SIG-M5 treated with dmso at 0.1 percent for 504 hours (cell line): ENCODE data around the gene CTCF.

Experiments
- DNase-seq: peaks from one replicate; lab custom pipeline; 2025; ENCODE audit not compliant: unreplicated experiment; lab: John Stamatoyannopoulos, UW

The CTCF gene

GRCh38 chr16:67676516-67676915 lies 114.2 kb downstream of the CTCF start:
- peak; percentile 49 for DNase-seq

GRCh38 chr16:67676939-67677338 lies 114.6 kb downstream of the CTCF start:
- no peak for DNase-seq

GRCh38 chr16:67677712-67678111 lies 115.4 kb downstream of the CTCF start:
- no peak for DNase-seq

- DNase-seq, result no peak
These were observed 116.2 kb downstream of the CTCF start for GRCh38 chr16:67678354-67679023.

- DNase-seq, result no peak
These were observed 117.9 kb downstream of the CTCF start for GRCh38 chr16:67679935-67680897.

GRCh38 chr16:67683767-67684166 lies 121.4 kb downstream of the CTCF start:
- DNase-seq, result no peak

GRCh38 chr16:67685388-67686112 lies 123.2 kb downstream of the CTCF start:
- DNase-seq, result no peak
